ENCODE data around the gene B4GALT4. TPM values are rescaled to one million over a fixed set of nuclear protein-coding genes. Genes with fewer than 3 reads are reported as not detected.

Gene B4GALT4
- polyA plus RNA-seq (2013) = 13.7 TPM

GRCh38 chr3:119240591-119241434, at the start of gene B4GALT4:
Gene B4GALT4, minus strand, starts transcription at chr3:119240878. Its CDS starts 10,779 bp downstream, at chr3:119230099.
- Histone ChIP-seq H3K36me3 (ENCODE audit: control insufficient read depth in 4 of 4, insufficient read depth in 4 of 4, low read length in 3 of 4) (peaks cover 0 to 8% (median 1%) of the 10 kb centered on the region in 4 experiments), H3K27me3 (replicated peaks in 2 of 5; ENCODE audit: control insufficient read depth in 4 of 5, insufficient read depth in 5 of 5, low read length in 4 of 5) (no peaks in the 10 kb centered on the region), H3K4me1 (ENCODE audit: control extremely low read depth in 1 of 4, control insufficient read depth in 4 of 4, insufficient read depth in 4 of 4, low read length in 3 of 4) (peaks cover 17 to 34% (median 26%) of the 10 kb centered on the region in 4 experiments), H3K27ac (ENCODE audit: insufficient read depth in 1 of 2, low read depth in 1 of 2, low read length in 2 of 2, poor library complexity in 1 of 2, severe bottlenecking in 2 of 2) (peak within 1 kb of the TSS; percentile 58 to 82), H3K4me3 (ENCODE audit: control insufficient read depth in 1 of 7, extremely low read depth in 1 of 7, insufficient read depth in 4 of 7, low read depth in 2 of 7, low read length in 6 of 7) (peak within 1 kb of the TSS; percentile 55 to 91 (median 78)), H3K9me3 (ENCODE audit: control extremely low read depth in 1 of 5, control insufficient read depth in 4 of 5, insufficient read depth in 2 of 5, low read depth in 1 of 5, low read length in 4 of 5) (peaks cover 0 to 4% (median 0%) of the 10 kb centered on the region in 5 experiments)
- DNase-seq = peak; percentile 72 to 79 (median 76)
- WGBS (ENCODE audit: insufficient coverage) = 0% methylated on average over 54 of the region's 70 CpGs
- POLR2A ChIA-PET = interaction anchor here (0.8 to 1.6 kb wide), 2 partner anchors 82 to 112 kb away, joined by 5 to 7 read pairs; no protein-coding TSS in a partner anchor
- CTCF ChIA-PET = interaction anchor here (0.7 to 2.9 kb wide), 20 partner anchors 9 to 585 kb away, joined by 3 to 14 read pairs (median 5); partner anchors contain the start of gene TEX55

- no peak overlapping the region for H3K27ac ChIP-seq (ENCODE audit: insufficient read depth in 1 of 2, low read depth in 1 of 2, low read length in 2 of 2, poor library complexity in 1 of 2, severe bottlenecking in 2 of 2)
- peaks cover 0 to 20% (median 0%) of the 10 kb centered on the region in 5 experiments for H3K9me3 ChIP-seq (ENCODE audit: control extremely low read depth in 1 of 5, control insufficient read depth in 4 of 5, insufficient read depth in 2 of 5, low read depth in 1 of 5, low read length in 4 of 5)
- H3K27me3 ChIP-seq (replicated peaks in 2 of 5; ENCODE audit: control insufficient read depth in 4 of 5, insufficient read depth in 5 of 5, low read length in 4 of 5) = no peaks in the 10 kb centered on the region
- POLR2A ChIA-PET = no interaction called here
- WGBS (ENCODE audit: insufficient coverage) = 17% methylated on average over 2 of the region's 2 CpGs
- no peaks in the 10 kb centered on the region for H3K36me3 ChIP-seq (ENCODE audit: control insufficient read depth in 4 of 4, insufficient read depth in 4 of 4, low read length in 3 of 4)
- CTCF ChIA-PET = interaction anchor here (1.3 to 4.4 kb wide), 3 partner anchors 13 to 64 kb away, joined by 6 to 16 read pairs (median 6); no protein-coding TSS in a partner anchor
- DNase-seq = peak in 2 of 3 donors; percentile 71 to 76
- H3K4me3 ChIP-seq (ENCODE audit: control insufficient read depth in 1 of 7, extremely low read depth in 1 of 7, insufficient read depth in 4 of 7, low read depth in 2 of 7, low read length in 6 of 7) = no peak overlapping the region
- H3K4me1 ChIP-seq (ENCODE audit: control extremely low read depth in 1 of 4, control insufficient read depth in 4 of 4, insufficient read depth in 4 of 4, low read length in 3 of 4) = peaks cover 8 to 34% (median 26%) of the 10 kb centered on the region in 4 experiments
These were observed 48.7 kb upstream of the B4GALT4 start for GRCh38 chr3:119289404-119289770.

DNA sequence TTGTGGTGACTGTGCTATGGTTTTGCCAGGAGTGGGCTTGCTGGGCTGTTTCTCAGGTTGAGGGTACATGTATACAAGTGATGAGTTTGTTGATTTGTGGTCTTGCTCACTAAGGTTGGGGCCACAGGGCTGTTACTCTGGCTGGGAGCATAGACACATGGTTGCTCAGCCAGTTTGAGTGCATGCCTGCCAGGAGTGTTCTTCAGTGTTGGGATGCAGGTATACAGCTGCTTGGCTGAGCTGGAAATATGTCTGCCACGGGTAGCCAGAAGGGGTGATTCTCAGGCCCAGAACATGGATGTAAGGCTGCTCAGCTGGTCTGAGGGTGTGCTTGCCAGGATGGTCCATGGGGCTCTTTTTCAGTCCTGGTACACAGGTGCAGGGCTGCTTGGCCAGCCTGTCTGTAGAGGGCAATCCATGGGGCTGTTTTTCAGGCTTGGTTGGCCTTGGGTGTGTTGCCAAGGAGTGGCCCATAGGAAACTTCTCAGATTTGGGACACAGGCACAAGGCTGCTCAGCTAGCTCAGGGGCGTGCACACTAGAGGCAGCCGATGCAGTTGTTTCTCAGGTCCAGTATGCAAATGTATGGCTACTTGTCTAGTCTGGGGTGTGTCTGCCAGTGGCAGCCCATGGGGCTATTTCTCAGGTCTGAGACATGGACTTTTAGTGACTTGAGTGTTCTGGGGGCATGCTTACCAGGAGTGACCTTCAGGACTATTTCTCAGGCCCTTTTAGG, 48.2 kb upstream of the B4GALT4 start:
- Histone ChIP-seq H3K27me3 (replicated peaks in 2 of 5; ENCODE audit: control insufficient read depth in 4 of 5, insufficient read depth in 5 of 5, low read length in 4 of 5) (no peaks in the 10 kb centered on the region), H3K9me3 (ENCODE audit: control extremely low read depth in 1 of 5, control insufficient read depth in 4 of 5, insufficient read depth in 2 of 5, low read depth in 1 of 5, low read length in 4 of 5) (peaks cover 0 to 20% (median 0%) of the 10 kb centered on the region in 5 experiments), H3K4me1 (ENCODE audit: control extremely low read depth in 1 of 4, control insufficient read depth in 4 of 4, insufficient read depth in 4 of 4, low read length in 3 of 4) (peaks cover 8 to 29% (median 23%) of the 10 kb centered on the region in 4 experiments), H3K27ac (ENCODE audit: insufficient read depth in 1 of 2, low read depth in 1 of 2, low read length in 2 of 2, poor library complexity in 1 of 2, severe bottlenecking in 2 of 2) (no peak overlapping the region), H3K36me3 (ENCODE audit: control insufficient read depth in 4 of 4, insufficient read depth in 4 of 4, low read length in 3 of 4) (no peaks in the 10 kb centered on the region), H3K4me3 (ENCODE audit: control insufficient read depth in 1 of 7, extremely low read depth in 1 of 7, insufficient read depth in 4 of 7, low read depth in 2 of 7, low read length in 6 of 7) (no peak overlapping the region)
- ChIA-PET POLR2A (no interaction called here), CTCF (interaction anchor here (1.9 to 4.4 kb wide), 2 partner anchors 13 to 64 kb away, joined by 6 to 16 read pairs; no protein-coding TSS in a partner anchor)
- no peak for DNase-seq
- WGBS (ENCODE audit: insufficient coverage) = 87% methylated on average over 3 of the region's 3 CpGs

DNA sequence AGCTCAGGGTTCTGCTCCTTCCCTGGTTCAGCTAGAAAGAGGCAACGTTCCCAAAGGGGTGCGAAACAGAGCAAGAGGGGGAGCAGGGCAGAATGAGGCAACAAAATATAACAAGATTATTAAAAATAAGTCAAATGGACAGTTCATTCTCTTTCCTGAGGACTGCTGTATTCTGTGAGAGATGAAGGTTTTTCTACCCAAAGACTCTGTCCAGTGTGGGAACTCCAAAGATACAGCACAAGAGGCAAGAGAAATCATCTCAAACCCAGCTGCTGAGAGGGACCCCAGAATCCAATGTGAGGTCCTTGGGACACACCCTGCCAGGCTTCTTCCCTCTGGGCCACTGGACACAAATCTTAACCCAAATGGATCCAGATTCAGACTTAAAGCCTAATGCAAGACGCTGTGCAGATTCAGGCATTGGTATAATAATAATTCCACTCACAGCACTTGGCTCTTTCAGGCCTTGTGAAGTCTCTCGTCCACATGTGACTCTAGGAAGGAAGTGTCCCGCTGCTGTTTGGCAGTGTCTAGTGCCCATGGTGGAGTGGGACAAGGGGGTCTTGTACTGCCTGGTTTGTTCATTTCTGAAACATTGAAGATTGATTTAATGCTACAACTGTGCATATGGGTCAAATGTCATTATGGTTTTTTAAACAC, 39.0 kb upstream of the B4GALT4 start:
- DNase-seq = no peak
- CTCF ChIA-PET = no interaction called here
- Histone ChIP-seq H3K9me3 (ENCODE audit: control extremely low read depth in 1 of 5, control insufficient read depth in 4 of 5, insufficient read depth in 2 of 5, low read depth in 1 of 5, low read length in 4 of 5) (peaks cover 0 to 18% (median 1%) of the 10 kb centered on the region in 5 experiments), H3K36me3 (ENCODE audit: control insufficient read depth in 4 of 4, insufficient read depth in 4 of 4, low read length in 3 of 4) (no peaks in the 10 kb centered on the region), H3K4me1 (ENCODE audit: control extremely low read depth in 1 of 4, control insufficient read depth in 4 of 4, insufficient read depth in 4 of 4, low read length in 3 of 4) (no peaks in the 10 kb centered on the region), H3K4me3 (ENCODE audit: control insufficient read depth in 1 of 7, extremely low read depth in 1 of 7, insufficient read depth in 4 of 7, low read depth in 2 of 7, low read length in 6 of 7) (no peak overlapping the region), H3K27ac (ENCODE audit: insufficient read depth in 1 of 2, low read depth in 1 of 2, low read length in 2 of 2, poor library complexity in 1 of 2, severe bottlenecking in 2 of 2) (no peak overlapping the region), H3K27me3 (replicated peaks in 2 of 5; ENCODE audit: control insufficient read depth in 4 of 5, insufficient read depth in 5 of 5, low read length in 4 of 5) (no peaks in the 10 kb centered on the region)
- WGBS (ENCODE audit: insufficient coverage) = 62% methylated on average over 2 of the region's 5 CpGs
- POLR2A ChIA-PET = no interaction called here

GRCh38 chr3:119279101-119279554, 38.5 kb upstream of the B4GALT4 start:
- ChIA-PET CTCF (no interaction called here), POLR2A (no interaction called here)
- Histone ChIP-seq H3K4me3 (ENCODE audit: control insufficient read depth in 1 of 7, extremely low read depth in 1 of 7, insufficient read depth in 4 of 7, low read depth in 2 of 7, low read length in 6 of 7) (no peak overlapping the region), H3K27me3 (replicated peaks in 2 of 5; ENCODE audit: control insufficient read depth in 4 of 5, insufficient read depth in 5 of 5, low read length in 4 of 5) (no peaks in the 10 kb centered on the region), H3K36me3 (ENCODE audit: control insufficient read depth in 4 of 4, insufficient read depth in 4 of 4, low read length in 3 of 4) (no peaks in the 10 kb centered on the region), H3K9me3 (ENCODE audit: control extremely low read depth in 1 of 5, control insufficient read depth in 4 of 5, insufficient read depth in 2 of 5, low read depth in 1 of 5, low read length in 4 of 5) (peaks cover 0 to 18% (median 1%) of the 10 kb centered on the region in 5 experiments), H3K4me1 (ENCODE audit: control extremely low read depth in 1 of 4, control insufficient read depth in 4 of 4, insufficient read depth in 4 of 4, low read length in 3 of 4) (no peaks in the 10 kb centered on the region), H3K27ac (ENCODE audit: insufficient read depth in 1 of 2, low read depth in 1 of 2, low read length in 2 of 2, poor library complexity in 1 of 2, severe bottlenecking in 2 of 2) (no peak overlapping the region)
- 79% methylated on average over 4 of the region's 6 CpGs for WGBS (ENCODE audit: insufficient coverage)
- DNase-seq = no peak

GRCh38 chr3:119276680-119277079, 36.0 kb upstream of the B4GALT4 start:
- H3K36me3 ChIP-seq (ENCODE audit: control insufficient read depth in 4 of 4, insufficient read depth in 4 of 4, low read length in 3 of 4) = no peaks in the 10 kb centered on the region
- ChIA-PET POLR2A (interaction anchor here (1.0 kb wide), 1 partner anchor 46 kb away, joined by 3 read pairs; no protein-coding TSS in a partner anchor), CTCF (interaction anchor here (1.0 to 5.0 kb wide), 8 partner anchors 11 to 112 kb away, joined by 3 to 55 read pairs (median 13); partner anchors contain the start of gene ARHGAP31)
- H3K4me1 ChIP-seq (ENCODE audit: control extremely low read depth in 1 of 4, control insufficient read depth in 4 of 4, insufficient read depth in 4 of 4, low read length in 3 of 4) = no peaks in the 10 kb centered on the region
- no CpG with 5 or more reads among the region's 5 CpGs for WGBS (ENCODE audit: insufficient coverage)
- peaks cover 0 to 5% (median 0%) of the 10 kb centered on the region in 5 experiments for H3K9me3 ChIP-seq (ENCODE audit: control extremely low read depth in 1 of 5, control insufficient read depth in 4 of 5, insufficient read depth in 2 of 5, low read depth in 1 of 5, low read length in 4 of 5)
- no peaks in the 10 kb centered on the region for H3K27me3 ChIP-seq (replicated peaks in 2 of 5; ENCODE audit: control insufficient read depth in 4 of 5, insufficient read depth in 5 of 5, low read length in 4 of 5)
- H3K4me3 ChIP-seq (ENCODE audit: control insufficient read depth in 1 of 7, extremely low read depth in 1 of 7, insufficient read depth in 4 of 7, low read depth in 2 of 7, low read length in 6 of 7) = no peak overlapping the region
- DNase-seq = no peak
- H3K27ac ChIP-seq (ENCODE audit: insufficient read depth in 1 of 2, low read depth in 1 of 2, low read length in 2 of 2, poor library complexity in 1 of 2, severe bottlenecking in 2 of 2) = no peak overlapping the region
